Activated naive CD8-positive, alpha-beta T cell (primary cell): ENCODE results near the gene SFN.
A peak's percentile ranks its signal among the peaks of the same experiment; 100 is the strongest.
"Not testable (repeated sequence)": the region's sequence is repeated elsewhere in the genome, so short reads cannot be mapped to it uniquely, and the experiment has no call there.

Experiments used
- H3K27ac Mint-ChIP-seq: one replicate; pipeline ENCODE4 v1.8.0; 2021; ENCODE audit warnings: mixed read lengths
- H3K27me3 Mint-ChIP-seq: one replicate; pipeline ENCODE4 v1.8.0; 2021; ENCODE audit warnings: mixed read lengths
- H3K36me3 Mint-ChIP-seq: one replicate; pipeline ENCODE4 v1.8.0; 2021; ENCODE audit warnings: mixed read lengths
- H3K4me1 Mint-ChIP-seq: one replicate; pipeline ENCODE4 v1.8.0; 2021; ENCODE audit warnings: low read depth, mixed read lengths
- H3K4me3 Mint-ChIP-seq: one replicate; pipeline ENCODE4 v1.8.0; 2021; ENCODE audit warnings: mild to moderate bottlenecking, mixed read lengths
- H3K9me3 Mint-ChIP-seq: one replicate; pipeline ENCODE4 v1.8.0; 2021; ENCODE audit warnings: low read depth, mixed read lengths

SFN gene

GRCh38 chr1:26832249-26832960 is 30.5 kb upstream of the SFN start:
- Mint-ChIP-seq H3K9me3 (no peaks in the 10 kb centered on the region), H3K36me3 (peaks cover 5% of the 10 kb centered on the region), H3K27me3 (no peaks in the 10 kb centered on the region), H3K4me1 (peaks cover 70% of the 10 kb centered on the region), H3K4me3 (peak overlapping the region; percentile 83), H3K27ac (peak overlapping the region; percentile 98)

GRCh38 chr1:26833432-26834405 is 29.2 kb upstream of the SFN start:
- peak overlapping the region; percentile 98 for H3K27ac Mint-ChIP-seq
- peak overlapping the region; percentile 83 for H3K4me3 Mint-ChIP-seq
- H3K4me1 Mint-ChIP-seq = peaks cover 61% of the 10 kb centered on the region
- peaks cover 5% of the 10 kb centered on the region for H3K36me3 Mint-ChIP-seq
- H3K9me3 Mint-ChIP-seq = no peaks in the 10 kb centered on the region
- H3K27me3 Mint-ChIP-seq = no peaks in the 10 kb centered on the region

GRCh38 chr1:26837665-26838064 is 25.3 kb upstream of the SFN start:
- peaks cover 31% of the 10 kb centered on the region for H3K4me1 Mint-ChIP-seq
- H3K27ac Mint-ChIP-seq, H3K9me3 Mint-ChIP-seq, H3K36me3 Mint-ChIP-seq, H3K4me3 Mint-ChIP-seq, H3K27me3 Mint-ChIP-seq: not testable (repeated sequence)

- Mint-ChIP-seq H3K27me3 (no peaks in the 10 kb centered on the region), H3K9me3 (no peaks in the 10 kb centered on the region), H3K36me3 (no peaks in the 10 kb centered on the region)
Observed at GRCh38 chr1:26838474-26839338, 24.2 kb upstream of the SFN start.

GRCh38 chr1:26839339-26839722 is 23.6 kb upstream of the SFN start:
- Mint-ChIP-seq H3K27ac (peak overlapping the region; percentile 68), H3K27me3 (no peaks in the 10 kb centered on the region), H3K4me1 (peaks cover 14% of the 10 kb centered on the region), H3K36me3 (no peaks in the 10 kb centered on the region), H3K9me3 (no peaks in the 10 kb centered on the region), H3K4me3 (no peak overlapping the region)

More at GRCh38 chr1:26838474-26839338, 24.2 kb upstream of the SFN start:
- no peak overlapping the region for H3K4me3 Mint-ChIP-seq
- no peak overlapping the region for H3K27ac Mint-ChIP-seq
- peaks cover 21% of the 10 kb centered on the region for H3K4me1 Mint-ChIP-seq

GRCh38 chr1:26839779-26840178 is 23.2 kb upstream of the SFN start:
- H3K36me3 Mint-ChIP-seq = no peaks in the 10 kb centered on the region
- no peaks in the 10 kb centered on the region for H3K9me3 Mint-ChIP-seq
- H3K4me1 Mint-ChIP-seq = peaks cover 10% of the 10 kb centered on the region
- H3K27me3 Mint-ChIP-seq = no peaks in the 10 kb centered on the region
- no peak overlapping the region for H3K4me3 Mint-ChIP-seq
- no peak overlapping the region for H3K27ac Mint-ChIP-seq

GRCh38 chr1:26844424-26845196 is 18.3 kb upstream of the SFN start:
- Mint-ChIP-seq H3K4me1 (no peaks in the 10 kb centered on the region), H3K36me3 (peaks cover 4% of the 10 kb centered on the region), H3K9me3 (no peaks in the 10 kb centered on the region), H3K27me3 (no peaks in the 10 kb centered on the region), H3K4me3 (no peak overlapping the region), H3K27ac (peak overlapping the region; percentile 28)

GRCh38 chr1:26847826-26848225 is 15.1 kb upstream of the SFN start:
- not testable (repeated sequence) for H3K27me3 Mint-ChIP-seq, H3K4me3 Mint-ChIP-seq, H3K36me3 Mint-ChIP-seq, H3K4me1 Mint-ChIP-seq, H3K9me3 Mint-ChIP-seq
- H3K27ac Mint-ChIP-seq = peak overlapping the region; percentile 46

- Mint-ChIP-seq H3K4me3 (no peak overlapping the region), H3K36me3 (peaks cover 9% of the 10 kb centered on the region), H3K27me3 (no peaks in the 10 kb centered on the region), H3K9me3 (no peaks in the 10 kb centered on the region), H3K4me1 (no peaks in the 10 kb centered on the region), H3K27ac (no peak overlapping the region)
Observed at GRCh38 chr1:26848499-26848898, 14.4 kb upstream of the SFN start.

GRCh38 chr1:26848941-26849774 is 13.8 kb upstream of the SFN start:
- Mint-ChIP-seq H3K36me3 (peaks cover 9% of the 10 kb centered on the region), H3K4me3 (no peak overlapping the region), H3K4me1 (no peaks in the 10 kb centered on the region), H3K9me3 (no peaks in the 10 kb centered on the region), H3K27ac (peak overlapping the region; percentile 22), H3K27me3 (no peaks in the 10 kb centered on the region)

GRCh38 chr1:26851106-26851684 is 11.8 kb upstream of the SFN start:
- Mint-ChIP-seq H3K27ac (no peak overlapping the region), H3K9me3 (no peaks in the 10 kb centered on the region)

GRCh38 chr1:26852701-26853100 is 10.2 kb upstream of the SFN start:
- no peak overlapping the region for H3K4me3 Mint-ChIP-seq
- H3K36me3 Mint-ChIP-seq = peaks cover 6% of the 10 kb centered on the region
- no peak overlapping the region for H3K27ac Mint-ChIP-seq
- no peaks in the 10 kb centered on the region for H3K27me3 Mint-ChIP-seq
- no peaks in the 10 kb centered on the region for H3K4me1 Mint-ChIP-seq
- no peaks in the 10 kb centered on the region for H3K9me3 Mint-ChIP-seq

More at GRCh38 chr1:26851106-26851684, 11.8 kb upstream of the SFN start:
- H3K4me1 Mint-ChIP-seq = no peaks in the 10 kb centered on the region
- H3K36me3 Mint-ChIP-seq = peaks cover 9% of the 10 kb centered on the region
- no peaks in the 10 kb centered on the region for H3K27me3 Mint-ChIP-seq
- no peak overlapping the region for H3K4me3 Mint-ChIP-seq

- Mint-ChIP-seq H3K9me3 (no peaks in the 10 kb centered on the region), H3K4me3 (no peak overlapping the region), H3K4me1 (no peaks in the 10 kb centered on the region), H3K27me3 (no peaks in the 10 kb centered on the region), H3K27ac (no peak overlapping the region), H3K36me3 (peaks cover 4% of the 10 kb centered on the region)
Observed at GRCh38 chr1:26853156-26853555, 9.8 kb upstream of the SFN start.
